H4 (cell line): ENCODE measurements around the gene DHRS9. TPM values are rescaled to one million over a fixed set of nuclear protein-coding genes. Genes with fewer than 3 reads are reported as not detected.
"Not testable (repeated sequence)": the region's sequence is repeated elsewhere in the genome, so short reads cannot be mapped to it uniquely, and the experiment has no call there.

ENCODE experiments used
- DNase-seq: peaks from one replicate; pipeline ENCODE4 v3.0.0-alpha.2; 2015; ENCODE audit warnings: low spot score
- total RNA-seq: library from RNA; depleted of rRNA; stranded (reverse); fragments of >200 nt; shearing (Covaris generic); gene quantifications from 2 replicates; pipeline ENCODE4 v1.2.3, GENCODE V29; 2014; rRNA removed

The DHRS9 gene
- 0.12 and 0.45 TPM in 2 replicates for total RNA-seq

DNA sequence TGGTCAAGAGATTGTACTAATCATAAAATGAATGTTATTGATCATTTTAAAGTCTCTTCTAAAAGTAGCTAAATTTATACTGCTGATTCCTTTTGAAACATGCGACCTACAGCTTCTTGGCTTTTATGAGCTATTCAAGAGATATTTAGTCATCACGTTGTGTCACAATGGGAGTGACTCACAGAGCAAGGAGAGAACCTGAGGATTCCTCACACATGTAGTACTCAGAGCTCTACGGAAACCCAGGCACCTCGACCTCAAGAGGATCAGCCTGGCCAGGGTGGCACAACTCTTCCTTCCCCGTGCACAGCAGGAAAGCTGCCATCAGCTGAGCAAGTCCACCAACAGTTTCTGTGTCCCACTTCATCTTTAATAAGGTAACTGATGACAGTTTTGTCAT lies at the start of gene DHRS9:
Gene DHRS9, plus strand, starts transcription at position 223 of the 400 bp plus-strand sequence. CDS start 12,019 bp downstream, outside the sequence.
- DNase-seq, result peak; percentile 74

DNA sequence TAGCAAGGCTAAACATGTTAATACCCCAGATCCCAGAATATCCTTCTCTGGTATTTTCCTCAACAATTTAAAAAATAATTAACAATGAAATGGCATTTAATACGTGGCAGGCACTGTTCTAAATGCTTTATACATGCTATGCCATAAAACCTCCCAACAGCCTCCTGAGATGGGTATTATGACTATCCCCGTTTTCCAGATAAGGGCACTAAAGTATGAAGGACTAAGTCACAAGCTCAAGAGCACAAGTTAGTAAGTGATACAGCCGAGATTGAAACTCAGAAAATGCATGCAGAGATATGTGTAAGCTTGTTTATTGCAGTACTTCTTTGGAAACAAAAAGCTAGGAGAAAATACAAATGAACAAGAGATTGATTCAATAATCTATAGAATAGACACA lies 46.2 kb upstream of the DHRS9 start:
- DNase-seq, result no peak

GRCh38 chr2:169026056-169026455 lies 43.3 kb upstream of the DHRS9 start:
- no peak for DNase-seq

- no peak for DNase-seq
Observed at GRCh38 chr2:169027234-169027633, 42.1 kb upstream of the DHRS9 start.

DNA sequence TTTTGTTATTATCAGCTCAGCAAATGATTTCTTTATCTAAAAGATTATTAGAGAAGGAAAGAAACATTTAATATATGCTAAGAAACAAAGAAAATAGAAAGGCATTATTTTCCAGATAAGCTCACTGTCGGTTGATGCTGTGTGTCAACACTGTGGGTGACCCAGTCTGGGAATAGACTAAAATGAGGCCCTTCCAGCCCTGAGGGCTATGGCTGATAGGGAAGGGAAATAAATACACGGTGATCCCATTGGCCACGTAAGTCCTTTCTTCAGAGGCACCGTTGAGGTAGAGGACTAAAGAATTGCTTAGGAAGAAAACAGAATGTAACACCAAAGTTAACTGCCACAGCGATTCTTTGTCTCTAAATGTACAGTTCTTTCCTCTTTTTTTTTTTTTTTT lies 40.0 kb upstream of the DHRS9 start:
- DNase-seq, result no peak

GRCh38 chr2:169031202-169031601 lies 38.2 kb upstream of the DHRS9 start, which contains the start of gene ABCB11:
ABCB11 (minus strand) TSS chr2:169031324; CDS start chr2:169018125, 13,199 bp downstream.
- DNase-seq, result no peak

DNA sequence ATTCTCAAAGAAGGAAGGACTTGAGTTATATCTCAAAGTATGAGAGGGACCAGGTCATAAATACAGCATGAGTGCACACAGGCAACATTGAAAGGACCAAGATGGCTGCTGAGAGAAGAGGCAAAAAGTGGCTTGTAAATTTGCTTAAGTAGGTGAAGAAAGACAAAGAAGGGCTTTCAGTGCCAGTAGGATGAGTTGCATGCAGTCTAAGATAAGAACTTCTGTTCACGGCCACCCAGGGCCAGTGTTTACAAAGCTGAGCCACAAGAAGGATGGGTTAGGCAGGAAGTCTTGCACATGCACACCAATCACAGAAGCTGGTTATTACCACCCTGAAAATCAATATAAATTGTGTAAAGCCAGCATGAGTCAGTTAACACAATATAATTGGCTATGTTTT lies 35.1 kb upstream of the DHRS9 start:
- peak; percentile 91 for DNase-seq

- DNase-seq, result no peak
Observed at GRCh38 chr2:169034984-169035544, 34.3 kb upstream of the DHRS9 start.

DNA sequence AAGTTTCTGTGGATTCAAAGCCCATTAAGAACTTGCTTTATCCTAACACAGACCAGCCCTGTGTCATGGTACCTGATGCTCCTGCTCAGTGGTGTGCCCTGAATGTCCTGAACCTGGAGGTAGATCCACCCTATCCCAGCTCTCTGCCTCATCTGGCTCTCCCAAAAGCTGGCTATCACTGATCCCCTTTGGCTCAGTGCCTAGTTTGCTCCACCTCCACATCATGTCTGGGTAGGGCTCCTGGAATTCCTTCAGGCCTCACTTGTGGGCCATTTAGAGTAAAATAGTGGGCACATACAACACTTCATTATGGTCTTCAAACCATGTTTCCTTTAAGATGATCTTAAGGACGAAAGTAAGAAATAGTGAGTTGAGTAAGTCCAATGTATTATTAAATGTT lies 33.5 kb upstream of the DHRS9 start:
- no peak for DNase-seq

DNA sequence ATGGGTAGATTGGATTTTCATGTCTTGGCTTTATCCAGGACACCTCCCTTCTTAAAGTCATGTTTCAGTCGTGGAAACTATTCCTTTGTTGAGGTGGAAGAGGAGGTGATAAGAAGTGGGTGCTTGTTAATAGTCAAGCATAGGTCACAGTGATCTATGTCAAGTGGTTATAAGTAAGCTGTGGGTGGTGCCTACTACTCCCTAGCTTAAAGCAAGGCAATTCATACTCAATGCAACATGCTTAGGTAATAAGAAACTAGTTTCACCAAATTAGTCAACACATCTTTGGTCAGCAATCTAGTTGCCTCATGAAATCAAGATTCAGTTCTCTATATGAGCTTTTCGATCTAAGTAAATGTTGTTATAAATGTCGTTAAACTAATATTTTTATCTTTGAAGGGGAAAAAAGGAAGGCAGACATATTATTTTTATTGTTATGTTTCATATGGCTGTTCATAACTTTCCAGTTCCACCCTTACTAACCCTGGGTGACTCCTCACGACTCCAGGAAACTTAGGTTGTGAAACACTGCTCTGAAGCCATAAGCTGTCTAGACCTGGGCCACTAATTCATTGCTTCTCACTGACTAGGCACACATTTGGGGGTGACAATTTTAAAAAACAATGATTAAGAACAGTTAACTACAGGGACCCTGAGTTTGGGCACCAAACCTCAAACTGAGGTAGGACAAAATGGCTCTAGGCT lies 32.5 kb upstream of the DHRS9 start:
- no peak for DNase-seq

GRCh38 chr2:169038338-169038757 lies 31.0 kb upstream of the DHRS9 start:
- DNase-seq, result no peak

GRCh38 chr2:169039702-169040101 lies 29.7 kb upstream of the DHRS9 start:
- DNase-seq, result no peak

GRCh38 chr2:169041594-169041993 lies 27.8 kb upstream of the DHRS9 start:
- DNase-seq, result no peak

GRCh38 chr2:169042856-169043255 lies 26.5 kb upstream of the DHRS9 start:
- DNase-seq, result no peak

- DNase-seq, result no peak
Observed at GRCh38 chr2:169046440-169047151, 22.8 kb upstream of the DHRS9 start.

GRCh38 chr2:169047256-169048250 lies 21.8 kb upstream of the DHRS9 start:
- DNase-seq, result no peak

GRCh38 chr2:169049142-169049541 lies 20.2 kb upstream of the DHRS9 start:
- DNase-seq, result no peak

- no peak for DNase-seq
Observed at GRCh38 chr2:169050476-169051240, 18.7 kb upstream of the DHRS9 start.

DNA sequence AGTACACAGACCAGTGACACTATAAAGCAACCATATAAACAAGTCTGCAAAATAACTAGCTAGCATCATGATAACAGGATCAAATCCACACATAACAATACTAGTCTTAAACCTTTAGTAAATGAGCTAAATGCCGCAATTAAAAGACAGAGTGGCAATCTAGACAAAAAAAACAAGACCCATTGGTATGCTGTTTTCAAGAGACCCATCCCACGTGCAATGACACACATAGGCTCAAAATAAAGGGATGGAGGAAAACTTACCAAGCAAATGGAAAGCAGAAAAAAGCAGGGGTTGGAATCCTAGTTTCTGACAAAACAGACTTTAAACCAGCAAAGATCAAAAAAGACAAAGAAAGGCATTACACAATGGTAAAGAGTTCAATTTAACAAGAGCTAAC lies 14.8 kb upstream of the DHRS9 start:
- not testable (repeated sequence) for DNase-seq

GRCh38 chr2:169064199-169064598 lies 5.2 kb upstream of the DHRS9 start:
- DNase-seq, result not testable (repeated sequence)

- no peak for DNase-seq
Observed at GRCh38 chr2:169065422-169065821, 3.9 kb upstream of the DHRS9 start.
